Astrocyte (in vitro differentiated cells and primary cell): Measurements from ENCODE around the gene NCAPH2.

Experiments
- EZH2 ChIP-seq: IDR thresholded peaks from 2 replicates; pipeline ENCODE4 v1.6.1; 2012; ENCODE audit warnings: mild to moderate bottlenecking, low read length, inconsistent platforms; ENCODE audit not compliant: insufficient read depth
- TF ChIP-seq, protein P1 (sequence below): IDR thresholded peaks from 2 replicates; pipeline ENCODE4 v1.5.1; 2011; ENCODE audit warnings: low read depth, mild to moderate bottlenecking, inconsistent platforms, low read length, moderate library complexity; ENCODE audit not compliant: insufficient read depth

GRCh38 chr22:50532824-50533796 is 25.1 kb downstream of the NCAPH2 start:
- TF ChIP-seq, protein P1, sequence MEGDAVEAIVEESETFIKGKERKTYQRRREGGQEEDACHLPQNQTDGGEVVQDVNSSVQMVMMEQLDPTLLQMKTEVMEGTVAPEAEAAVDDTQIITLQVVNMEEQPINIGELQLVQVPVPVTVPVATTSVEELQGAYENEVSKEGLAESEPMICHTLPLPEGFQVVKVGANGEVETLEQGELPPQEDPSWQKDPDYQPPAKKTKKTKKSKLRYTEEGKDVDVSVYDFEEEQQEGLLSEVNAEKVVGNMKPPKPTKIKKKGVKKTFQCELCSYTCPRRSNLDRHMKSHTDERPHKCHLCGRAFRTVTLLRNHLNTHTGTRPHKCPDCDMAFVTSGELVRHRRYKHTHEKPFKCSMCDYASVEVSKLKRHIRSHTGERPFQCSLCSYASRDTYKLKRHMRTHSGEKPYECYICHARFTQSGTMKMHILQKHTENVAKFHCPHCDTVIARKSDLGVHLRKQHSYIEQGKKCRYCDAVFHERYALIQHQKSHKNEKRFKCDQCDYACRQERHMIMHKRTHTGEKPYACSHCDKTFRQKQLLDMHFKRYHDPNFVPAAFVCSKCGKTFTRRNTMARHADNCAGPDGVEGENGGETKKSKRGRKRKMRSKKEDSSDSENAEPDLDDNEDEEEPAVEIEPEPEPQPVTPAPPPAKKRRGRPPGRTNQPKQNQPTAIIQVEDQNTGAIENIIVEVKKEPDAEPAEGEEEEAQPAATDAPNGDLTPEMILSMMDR = no peak
- TF ChIP-seq EZH2 = no peak
